ENCODE data around the gene HDGFL2.
"Not testable (repeated sequence)": the region's sequence is repeated elsewhere in the genome, so short reads cannot be mapped to it uniquely, and the experiment has no call there.

The HDGFL2 gene

DNA sequence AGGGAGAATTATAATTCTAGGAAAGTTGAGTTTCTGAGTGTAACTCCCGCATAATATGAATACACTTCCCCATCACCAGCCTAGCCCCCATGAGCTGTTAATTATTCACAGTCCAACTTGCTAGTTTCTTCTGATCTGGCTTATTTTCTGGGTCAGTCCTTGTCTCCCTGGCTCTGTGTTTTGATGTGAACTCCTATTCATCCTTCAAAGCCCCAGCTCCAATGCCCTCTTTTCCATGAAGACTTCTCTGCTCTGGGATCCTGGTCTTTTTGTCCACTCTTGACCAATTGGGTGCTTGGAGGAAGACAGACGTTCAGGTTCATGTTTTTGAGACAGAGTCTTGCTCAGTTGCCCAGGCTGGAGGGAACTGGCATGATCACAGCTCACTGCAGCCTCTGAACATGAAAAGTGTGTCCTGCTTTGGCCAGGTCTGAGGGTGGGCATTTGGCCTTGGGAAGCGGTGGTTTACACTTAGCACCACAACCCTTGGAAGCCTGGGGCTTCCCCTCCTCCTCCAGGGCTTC lies 67.1 kb downstream of the HDGFL2 start:
- TF ChIP-seq EZH2phosphoT487 (IDR thresholded peaks at IDR 0.05; ENCODE audit: borderline replicate concordance, low read length) = no peak
- TF ChIP-seq, protein P1, sequence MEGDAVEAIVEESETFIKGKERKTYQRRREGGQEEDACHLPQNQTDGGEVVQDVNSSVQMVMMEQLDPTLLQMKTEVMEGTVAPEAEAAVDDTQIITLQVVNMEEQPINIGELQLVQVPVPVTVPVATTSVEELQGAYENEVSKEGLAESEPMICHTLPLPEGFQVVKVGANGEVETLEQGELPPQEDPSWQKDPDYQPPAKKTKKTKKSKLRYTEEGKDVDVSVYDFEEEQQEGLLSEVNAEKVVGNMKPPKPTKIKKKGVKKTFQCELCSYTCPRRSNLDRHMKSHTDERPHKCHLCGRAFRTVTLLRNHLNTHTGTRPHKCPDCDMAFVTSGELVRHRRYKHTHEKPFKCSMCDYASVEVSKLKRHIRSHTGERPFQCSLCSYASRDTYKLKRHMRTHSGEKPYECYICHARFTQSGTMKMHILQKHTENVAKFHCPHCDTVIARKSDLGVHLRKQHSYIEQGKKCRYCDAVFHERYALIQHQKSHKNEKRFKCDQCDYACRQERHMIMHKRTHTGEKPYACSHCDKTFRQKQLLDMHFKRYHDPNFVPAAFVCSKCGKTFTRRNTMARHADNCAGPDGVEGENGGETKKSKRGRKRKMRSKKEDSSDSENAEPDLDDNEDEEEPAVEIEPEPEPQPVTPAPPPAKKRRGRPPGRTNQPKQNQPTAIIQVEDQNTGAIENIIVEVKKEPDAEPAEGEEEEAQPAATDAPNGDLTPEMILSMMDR (IDR thresholded peaks at IDR 0.05; ENCODE audit: low read depth, low read length, poor library complexity, severe bottlenecking) = no peak
- no peaks in the 10 kb centered on the region for H3K9me2 ChIP-seq (replicated peaks; ENCODE audit: control insufficient read depth, low read length)
- no peaks in the 10 kb centered on the region for H3K79me2 ChIP-seq (ENCODE audit: control insufficient read depth, low read length)
- H3K4me3 ChIP-seq (ENCODE audit: low read length) = no peak overlapping the region
- no peaks in the 10 kb centered on the region for H3F3A ChIP-seq (ENCODE audit: control insufficient read depth, insufficient read depth)
- no peak overlapping the region for H3K4me2 ChIP-seq (ENCODE audit: low read length)
- H3K27ac ChIP-seq (ENCODE audit: low read depth, low read length) = no peak overlapping the region
- peaks cover 23% of the 10 kb centered on the region for H3K4me1 ChIP-seq (ENCODE audit: control insufficient read depth, low read length)
- H3K36me3 ChIP-seq (ENCODE audit: control insufficient read depth, low read length) = no peaks in the 10 kb centered on the region
- H4K20me1 ChIP-seq (ENCODE audit: control insufficient read depth, insufficient read depth, low read depth, low read length) = no peaks in the 10 kb centered on the region
- 0 out of 2 replicates have a peak, but pooled peaks cover 2% of the 10 kb centered on the region for H3K27me3 ChIP-seq (ENCODE audit: control insufficient read depth, low read length)
- peaks cover 4% of the 10 kb centered on the region; the same call in 1 of the 2 replicates for H3K9me3 ChIP-seq (ENCODE audit: control insufficient read depth, insufficient read depth, low read length)

DNA sequence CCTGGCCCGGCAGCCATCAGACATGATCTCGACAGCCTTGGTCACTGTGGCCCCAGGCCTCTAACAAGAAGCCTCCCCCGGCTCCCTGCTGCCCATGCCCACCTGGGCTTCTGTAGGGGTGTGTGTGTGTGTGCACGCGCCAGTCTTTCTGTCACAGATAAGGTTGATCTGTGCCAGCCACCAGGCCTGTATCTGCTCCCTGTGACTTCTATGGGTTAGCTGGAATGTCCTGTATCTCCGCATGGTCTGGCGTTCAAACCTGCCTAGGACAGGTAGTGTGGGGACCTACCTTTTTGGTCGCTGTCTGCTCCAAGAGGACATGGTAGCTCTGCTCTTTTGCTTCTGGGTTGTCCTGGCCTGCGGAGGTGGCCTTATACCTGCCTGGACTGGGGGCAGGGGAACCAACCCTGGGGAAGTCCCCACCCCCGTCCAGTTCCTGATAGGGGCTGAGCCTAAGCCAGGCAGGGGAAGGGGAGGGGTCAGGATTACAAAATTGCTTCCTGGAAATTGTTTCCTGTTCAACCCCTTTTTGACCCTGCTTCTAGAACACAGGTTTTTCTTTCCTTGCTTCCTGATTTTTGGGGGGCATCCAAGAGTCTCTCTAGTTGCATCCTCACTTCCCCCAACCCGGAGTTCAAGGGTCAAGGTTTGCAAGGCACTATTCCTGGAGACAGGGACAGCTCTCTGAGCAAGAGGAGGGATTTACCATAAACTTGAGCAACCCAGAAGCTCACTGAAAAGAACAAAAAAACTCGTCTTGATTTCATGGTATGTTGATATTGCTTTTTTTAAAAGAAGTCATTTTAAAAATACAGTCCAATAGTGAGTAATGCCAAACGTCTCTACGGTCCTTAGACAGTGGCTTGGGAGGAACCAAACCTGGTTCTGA lies 67.8 kb downstream of the HDGFL2 start, which contains the start of gene LRG1:
Gene LRG1 (minus strand): TSS at position 344 of the 889 bp plus-strand sequence. CDS start 23 bp downstream, at position 321.
- H3K4me1 ChIP-seq (ENCODE audit: control insufficient read depth, low read length) = peaks cover 19% of the 10 kb centered on the region
- H3K79me2 ChIP-seq (ENCODE audit: control insufficient read depth, low read length) = no peaks in the 10 kb centered on the region
- peak within 1 kb of the TSS; percentile 37 for H3K4me3 ChIP-seq (ENCODE audit: low read length)
- H3K36me3 ChIP-seq (ENCODE audit: control insufficient read depth, low read length) = no peaks in the 10 kb centered on the region
- TF ChIP-seq, protein P1 (IDR thresholded peaks at IDR 0.05; ENCODE audit: low read depth, low read length, poor library complexity, severe bottlenecking) = no peak
- TF ChIP-seq EZH2phosphoT487 (IDR thresholded peaks at IDR 0.05; ENCODE audit: borderline replicate concordance, low read length) = no peak
- H4K20me1 ChIP-seq (ENCODE audit: control insufficient read depth, insufficient read depth, low read depth, low read length) = no peaks in the 10 kb centered on the region
- H3K9me3 ChIP-seq (ENCODE audit: control insufficient read depth, insufficient read depth, low read length) = peaks cover 4% of the 10 kb centered on the region; the same call in 1 of the 2 replicates
- H3K9me2 ChIP-seq (replicated peaks; ENCODE audit: control insufficient read depth, low read length) = no peaks in the 10 kb centered on the region
- H3K27ac ChIP-seq (ENCODE audit: low read depth, low read length) = no peak within 1 kb of the TSS
- H3K27me3 ChIP-seq (ENCODE audit: control insufficient read depth, low read length) = 0 out of 2 replicates have a peak, but pooled peaks cover under 1% of the 10 kb centered on the region
- H3K4me2 ChIP-seq (ENCODE audit: low read length) = peak within 1 kb of the TSS; percentile 38
- no peaks in the 10 kb centered on the region for H3F3A ChIP-seq (ENCODE audit: control insufficient read depth, insufficient read depth)

DNA sequence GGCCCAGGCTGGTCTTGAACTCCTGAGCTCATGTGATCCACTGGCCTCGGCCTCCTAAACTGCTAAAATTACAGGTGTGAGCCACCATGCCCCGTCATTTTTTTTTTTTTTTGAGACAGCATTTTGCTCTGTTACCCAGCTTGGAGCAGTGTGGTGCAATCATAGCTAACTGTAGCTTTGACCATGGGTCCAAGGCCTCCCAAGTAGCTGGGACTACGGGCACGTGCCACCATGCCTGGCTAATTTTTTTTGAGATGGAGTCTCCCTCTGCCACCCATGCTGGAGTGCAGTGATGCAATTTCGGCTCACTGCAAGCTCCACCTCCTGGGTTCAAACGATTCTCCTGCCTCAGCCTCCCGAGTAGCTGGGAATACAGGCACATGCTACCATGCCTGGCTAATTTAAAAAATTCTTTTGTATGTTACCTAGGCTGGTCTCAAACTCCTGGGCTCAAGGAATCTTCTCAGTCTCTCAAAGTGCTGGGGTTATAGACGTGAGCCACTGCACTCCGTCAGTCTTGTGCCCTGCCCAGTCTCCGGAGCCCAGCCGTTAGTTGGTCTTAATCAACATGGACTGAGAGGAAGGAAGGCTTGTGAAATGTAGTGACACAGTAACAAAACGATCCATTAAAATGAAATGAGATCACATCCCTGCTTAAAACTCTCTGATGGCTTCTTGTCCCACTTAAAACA lies 69.2 kb downstream of the HDGFL2 start:
- peaks cover 4% of the 10 kb centered on the region; the same call in 1 of the 2 replicates for H3K9me3 ChIP-seq (ENCODE audit: control insufficient read depth, insufficient read depth, low read length)
- TF ChIP-seq, protein P1 (IDR thresholded peaks at IDR 0.05; ENCODE audit: low read depth, low read length, poor library complexity, severe bottlenecking) = no peak
- TF ChIP-seq EZH2phosphoT487 (IDR thresholded peaks at IDR 0.05; ENCODE audit: borderline replicate concordance, low read length) = no peak
- H3K4me3 ChIP-seq (ENCODE audit: low read length) = no peak overlapping the region
- H3K79me2 ChIP-seq (ENCODE audit: control insufficient read depth, low read length) = no peaks in the 10 kb centered on the region
- H3K4me2 ChIP-seq (ENCODE audit: low read length) = no peak overlapping the region
- no peak overlapping the region for H3K27ac ChIP-seq (ENCODE audit: low read depth, low read length)
- H3F3A ChIP-seq (ENCODE audit: control insufficient read depth, insufficient read depth) = no peaks in the 10 kb centered on the region
- H3K36me3 ChIP-seq (ENCODE audit: control insufficient read depth, low read length) = no peaks in the 10 kb centered on the region
- H3K9me2 ChIP-seq (replicated peaks; ENCODE audit: control insufficient read depth, low read length) = no peaks in the 10 kb centered on the region
- H3K27me3 ChIP-seq (ENCODE audit: control insufficient read depth, low read length) = no peaks in the 10 kb centered on the region
- H4K20me1 ChIP-seq (ENCODE audit: control insufficient read depth, insufficient read depth, low read depth, low read length) = no peaks in the 10 kb centered on the region
- peaks cover 11% of the 10 kb centered on the region for H3K4me1 ChIP-seq (ENCODE audit: control insufficient read depth, low read length)

DNA sequence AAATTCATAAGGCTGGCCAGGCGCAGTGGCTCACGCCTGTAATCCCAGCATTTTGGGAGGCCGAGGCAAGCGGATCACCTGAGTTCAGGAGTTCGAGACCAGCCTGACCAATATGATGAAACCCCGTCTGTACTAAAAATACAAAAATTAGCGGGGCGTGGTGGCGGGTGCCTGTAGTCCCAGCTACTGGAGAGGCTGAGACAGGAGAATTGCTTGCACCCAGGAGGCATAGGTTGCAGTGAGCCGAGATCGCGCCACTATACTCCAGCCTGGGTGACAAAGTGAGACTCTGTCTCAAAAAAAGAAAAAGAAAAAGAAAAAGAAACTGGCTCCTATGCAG lies 69.7 kb downstream of the HDGFL2 start:
- peaks cover 11% of the 10 kb centered on the region for H3K4me1 ChIP-seq (ENCODE audit: control insufficient read depth, low read length)
- not testable (repeated sequence) for H3K4me2 ChIP-seq (ENCODE audit: low read length); H3F3A ChIP-seq (ENCODE audit: control insufficient read depth, insufficient read depth); H3K4me3 ChIP-seq (ENCODE audit: low read length); H4K20me1 ChIP-seq (ENCODE audit: control insufficient read depth, insufficient read depth, low read depth, low read length); H3K9me3 ChIP-seq (ENCODE audit: control insufficient read depth, insufficient read depth, low read length); H3K36me3 ChIP-seq (ENCODE audit: control insufficient read depth, low read length); H3K79me2 ChIP-seq (ENCODE audit: control insufficient read depth, low read length); H3K9me2 ChIP-seq (replicated peaks; ENCODE audit: control insufficient read depth, low read length); H3K27ac ChIP-seq (ENCODE audit: low read depth, low read length); H3K27me3 ChIP-seq (ENCODE audit: control insufficient read depth, low read length)

Measured in DOHH2 (cell line).